ENCODE measurements around the gene ZNF823. TPM values are rescaled to one million over a fixed set of nuclear protein-coding genes. Genes with fewer than 3 reads are reported as not detected.

ZNF823 gene
- polyA plus RNA-seq, 2 of the 4 experiments (the other 2 are of a cell fraction) = 2.9 to 3.7 TPM

DNA sequence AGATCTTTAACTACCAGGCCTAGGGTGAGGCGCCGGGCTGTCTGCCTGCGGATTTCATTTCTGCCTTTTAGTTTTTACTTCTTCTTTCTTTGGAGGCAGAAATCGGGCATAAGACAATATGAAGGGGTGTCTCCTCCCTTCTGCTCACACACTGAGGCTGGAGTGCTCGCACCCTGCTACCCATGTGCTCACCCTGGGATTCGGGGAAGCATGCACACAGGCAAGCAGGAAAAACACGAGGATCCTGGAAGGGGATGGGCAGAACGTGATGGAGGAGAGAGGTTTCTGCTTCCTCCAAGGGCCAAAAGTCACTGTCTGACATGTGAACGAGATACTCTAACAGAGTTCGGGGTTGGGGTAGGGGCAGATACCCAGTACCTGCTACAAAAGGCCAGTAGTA, 28.4 kb downstream of the ZNF823 start:
- FAIRE-seq (no peak), ATAC-seq (no peak), DNase-seq (ENCODE audit: low read depth in 1 of 2, low spot score in 1 of 2) (no peak)
- Histone ChIP-seq H3K4me1 (no peaks in the 10 kb centered on the region), H3K4me3 (no peak overlapping the region), H3K9me3 (peaks cover 3% of the 10 kb centered on the region; the same call in 1 of the 3 replicates), H3K4me2 (no peak overlapping the region), H3K27ac (no peak overlapping the region)
- 19% methylated on average over 10 of the region's 10 CpGs for WGBS (ENCODE audit: missing lambda C conversion rate)
- ChIA-PET POLR2A (no interaction called here), CTCF (no interaction called here)
- no peak for TF ChIP-seq PBX3 (IDR thresholded peaks at IDR 0.05)
- TF ChIP-seq MYC (IDR thresholded peaks at IDR 0.05; ENCODE audit: borderline replicate concordance, low read length) = no peak
- TF ChIP-seq CEBPB (IDR thresholded peaks at IDR 0.05) = no peak
- TF ChIP-seq POLR2AphosphoS2 (conservative IDR thresholded peaks at IDR 0.05; ENCODE audit: low read length) = no peak
- no peak for TF ChIP-seq HEYL (CRISPR knock-in tag; IDR thresholded peaks at IDR 0.05)
- TF ChIP-seq ELK1 (IDR thresholded peaks at IDR 0.05; ENCODE audit: low read depth, low read length) = no peak
- TF ChIP-seq TP53 (CRISPR knock-in tag; IDR thresholded peaks at IDR 0.05) = no peak
- TF ChIP-seq ATOH8 (CRISPR knock-in tag; IDR thresholded peaks at IDR 0.05; ENCODE audit: low read depth) = no peak

DNA sequence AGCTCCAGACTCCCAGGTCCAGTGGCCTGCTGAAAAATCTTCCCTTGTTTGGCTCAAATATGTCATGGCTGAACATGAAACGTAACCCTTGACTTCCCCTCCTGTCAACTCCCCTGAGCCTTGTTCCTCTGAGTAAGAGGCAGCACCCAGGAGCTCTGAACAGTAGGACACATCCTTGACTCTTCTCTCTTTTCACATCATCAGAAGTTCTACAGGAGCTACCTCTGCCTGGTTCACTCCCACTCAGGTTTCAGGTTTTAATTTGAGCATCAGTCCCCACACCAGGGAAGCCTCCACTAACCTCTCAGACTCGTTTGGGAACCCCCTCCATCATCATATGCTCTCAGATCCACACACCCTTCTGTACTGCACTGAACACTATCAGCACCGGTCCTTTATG, 30.3 kb downstream of the ZNF823 start:
- H3K9me3 ChIP-seq = peaks cover 3% of the 10 kb centered on the region; the same call in 1 of the 3 replicates
- ATAC-seq (no peak), FAIRE-seq (no peak), DNase-seq (ENCODE audit: low read depth in 1 of 2, low spot score in 1 of 2) (no peak)
- no peaks in the 10 kb centered on the region for H3K4me1 ChIP-seq
- no peak overlapping the region for H3K4me3 ChIP-seq
- no peak overlapping the region for H3K4me2 ChIP-seq
- no peak for TF ChIP-seq GATA3 (IDR thresholded peaks at IDR 0.05; ENCODE audit: borderline replicate concordance)
- no peak for TF ChIP-seq MAZ (IDR thresholded peaks at IDR 0.05; ENCODE audit: borderline replicate concordance, low read depth, low read length)
- no peak for TF ChIP-seq CTCF (IDR thresholded peaks at IDR 0.05)
- no peak for TF ChIP-seq SREBF2 (IDR thresholded peaks at IDR 0.05)
- no peak for TF ChIP-seq RAD21 (conservative IDR thresholded peaks at IDR 0.05 in 1 of 2, IDR thresholded peaks at IDR 0.05 in 1 of 2)
- TF ChIP-seq CBX8 (IDR thresholded peaks at IDR 0.05) = no peak
- TF ChIP-seq FOSB (CRISPR knock-in tag; IDR thresholded peaks at IDR 0.05) = no peak
- TF ChIP-seq KDM1A (IDR thresholded peaks at IDR 0.05; ENCODE audit: low read depth) = no peak
- no peak for TF ChIP-seq ZC3H11A (IDR thresholded peaks at IDR 0.05)
- TF ChIP-seq TP53 (CRISPR knock-in tag; IDR thresholded peaks at IDR 0.05) = no peak
- TF ChIP-seq EP300 (IDR thresholded peaks at IDR 0.05) = no peak
- no peak for TF ChIP-seq CHD4 (IDR thresholded peaks at IDR 0.05; ENCODE audit: borderline replicate concordance)
- no peak for TF ChIP-seq EHF (CRISPR knock-in tag; IDR thresholded peaks at IDR 0.05)
- no peak for TF ChIP-seq ELK1 (IDR thresholded peaks at IDR 0.05; ENCODE audit: low read depth, low read length)
- TF ChIP-seq RCOR1 (IDR thresholded peaks at IDR 0.05; ENCODE audit: low read depth, low read length) = no peak
- TF ChIP-seq, protein P1, sequence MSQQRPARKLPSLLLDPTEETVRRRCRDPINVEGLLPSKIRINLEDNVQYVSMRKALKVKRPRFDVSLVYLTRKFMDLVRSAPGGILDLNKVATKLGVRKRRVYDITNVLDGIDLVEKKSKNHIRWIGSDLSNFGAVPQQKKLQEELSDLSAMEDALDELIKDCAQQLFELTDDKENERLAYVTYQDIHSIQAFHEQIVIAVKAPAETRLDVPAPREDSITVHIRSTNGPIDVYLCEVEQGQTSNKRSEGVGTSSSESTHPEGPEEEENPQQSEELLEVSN (IDR thresholded peaks at IDR 0.05; ENCODE audit: borderline replicate concordance, low read depth) = no peak
- no peak for TF ChIP-seq HOXA7 (CRISPR knock-in tag; IDR thresholded peaks at IDR 0.05)
- ChIA-PET POLR2A (no interaction called here), CTCF (interaction anchor here (0.9 kb wide), 1 partner anchor 9 kb away, joined by 3 read pairs; no protein-coding TSS in a partner anchor)
- no peak overlapping the region for H3K27ac ChIP-seq
- WGBS (ENCODE audit: missing lambda C conversion rate) = 17% methylated on average over 3 of the region's 3 CpGs

Data from A549 (cell line).